ENCODE results near the gene GMIP.

DNA sequence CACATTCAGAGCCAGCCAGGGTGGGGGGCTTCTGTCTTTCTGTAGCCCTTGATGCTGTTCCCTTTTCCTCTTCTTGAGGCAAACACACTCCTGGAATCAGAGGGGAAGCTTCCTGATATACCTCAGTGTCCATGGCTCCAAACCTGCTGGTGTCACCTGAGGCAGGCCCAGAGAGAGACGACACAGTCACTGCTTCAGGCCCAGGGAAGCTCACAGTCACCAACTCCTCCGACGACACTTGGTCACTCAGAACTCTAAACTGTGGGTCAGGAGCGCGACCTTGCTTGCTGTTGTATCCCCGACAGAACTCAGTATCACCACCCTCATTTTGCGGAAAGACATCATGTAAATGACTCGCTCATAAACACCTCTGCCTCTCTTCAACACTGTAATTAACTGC is 18.9 kb upstream of the GMIP start:
- TF ChIP-seq, protein P1, sequence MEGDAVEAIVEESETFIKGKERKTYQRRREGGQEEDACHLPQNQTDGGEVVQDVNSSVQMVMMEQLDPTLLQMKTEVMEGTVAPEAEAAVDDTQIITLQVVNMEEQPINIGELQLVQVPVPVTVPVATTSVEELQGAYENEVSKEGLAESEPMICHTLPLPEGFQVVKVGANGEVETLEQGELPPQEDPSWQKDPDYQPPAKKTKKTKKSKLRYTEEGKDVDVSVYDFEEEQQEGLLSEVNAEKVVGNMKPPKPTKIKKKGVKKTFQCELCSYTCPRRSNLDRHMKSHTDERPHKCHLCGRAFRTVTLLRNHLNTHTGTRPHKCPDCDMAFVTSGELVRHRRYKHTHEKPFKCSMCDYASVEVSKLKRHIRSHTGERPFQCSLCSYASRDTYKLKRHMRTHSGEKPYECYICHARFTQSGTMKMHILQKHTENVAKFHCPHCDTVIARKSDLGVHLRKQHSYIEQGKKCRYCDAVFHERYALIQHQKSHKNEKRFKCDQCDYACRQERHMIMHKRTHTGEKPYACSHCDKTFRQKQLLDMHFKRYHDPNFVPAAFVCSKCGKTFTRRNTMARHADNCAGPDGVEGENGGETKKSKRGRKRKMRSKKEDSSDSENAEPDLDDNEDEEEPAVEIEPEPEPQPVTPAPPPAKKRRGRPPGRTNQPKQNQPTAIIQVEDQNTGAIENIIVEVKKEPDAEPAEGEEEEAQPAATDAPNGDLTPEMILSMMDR (IDR thresholded peaks at IDR 0.05; ENCODE audit: low read depth, low read length, missing input control), result no peak
- TF ChIP-seq REST (IDR thresholded peaks at IDR 0.05), result no peak
- TF ChIP-seq JUND (IDR thresholded peaks at IDR 0.05), result no peak
- TF ChIP-seq, protein P2, sequence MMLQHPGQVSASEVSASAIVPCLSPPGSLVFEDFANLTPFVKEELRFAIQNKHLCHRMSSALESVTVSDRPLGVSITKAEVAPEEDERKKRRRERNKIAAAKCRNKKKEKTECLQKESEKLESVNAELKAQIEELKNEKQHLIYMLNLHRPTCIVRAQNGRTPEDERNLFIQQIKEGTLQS (IDR thresholded peaks at IDR 0.05), result no peak
- TF ChIP-seq EGR1 (IDR thresholded peaks at IDR 0.05; ENCODE audit: low read depth in 2 of 2), result no peak

All from liver (tissue), 3 donors.